Stimulated activated CD4-positive, alpha-beta T cell treated with anti-CD3 and anti-CD28 coated beads, Interleukin-15, amount 100 ng/mL, for 24 hours (primary cell): Measurements from ENCODE around the gene PTOV1.

Experiments
- DNase-seq: peaks from one replicate; pipeline ENCODE4 v3.0.0-alpha.2; 2020

PTOV1 gene

GRCh38 chr19:49861107-49861506, 10.1 kb downstream of the PTOV1 start:
- DNase-seq: no peak

DNA sequence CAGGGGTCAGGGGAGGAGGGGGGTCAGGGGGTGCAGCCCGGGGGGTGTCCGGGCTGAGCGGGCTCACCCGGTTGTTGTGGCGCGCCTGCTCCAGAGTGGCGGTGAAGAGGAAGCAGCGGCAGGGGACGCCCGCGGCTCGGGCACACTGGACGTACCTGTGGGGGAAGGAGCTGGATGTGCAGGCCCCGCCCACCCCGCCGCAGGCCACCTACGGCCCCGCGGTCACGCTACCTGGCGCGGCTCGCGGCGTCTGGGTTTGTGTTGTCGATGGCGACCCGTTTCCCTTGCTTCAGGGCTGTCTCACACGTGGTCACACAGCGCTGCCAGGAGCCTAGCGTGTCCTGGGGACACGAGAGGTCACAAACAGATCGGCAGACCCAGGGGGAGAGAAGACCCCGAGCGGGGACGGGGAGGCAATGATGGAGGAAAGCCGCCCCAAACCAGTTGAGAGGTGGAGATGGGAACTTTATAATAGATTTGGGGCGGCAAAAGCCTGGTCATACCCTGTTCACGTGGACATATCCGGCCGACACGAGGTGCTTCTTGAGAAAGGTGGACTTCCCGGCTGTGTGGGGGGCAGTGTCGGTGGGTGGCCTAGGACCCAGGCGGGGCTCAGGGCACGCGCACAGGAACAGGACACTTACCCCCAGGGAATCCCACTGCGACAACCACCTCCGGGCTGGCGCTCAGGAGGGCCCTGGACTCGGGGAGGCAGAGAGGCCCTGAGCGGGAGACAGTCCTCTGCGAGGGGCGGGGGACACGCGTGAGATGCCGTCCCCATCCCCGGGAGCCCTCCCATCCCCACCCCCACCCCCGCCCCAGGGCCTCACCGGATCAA, 10.8 kb downstream of the PTOV1 start:
- no peak for DNase-seq

GRCh38 chr19:49862391-49863253, 11.7 kb downstream of the PTOV1 start:
- peak; percentile 44 for DNase-seq

DNA sequence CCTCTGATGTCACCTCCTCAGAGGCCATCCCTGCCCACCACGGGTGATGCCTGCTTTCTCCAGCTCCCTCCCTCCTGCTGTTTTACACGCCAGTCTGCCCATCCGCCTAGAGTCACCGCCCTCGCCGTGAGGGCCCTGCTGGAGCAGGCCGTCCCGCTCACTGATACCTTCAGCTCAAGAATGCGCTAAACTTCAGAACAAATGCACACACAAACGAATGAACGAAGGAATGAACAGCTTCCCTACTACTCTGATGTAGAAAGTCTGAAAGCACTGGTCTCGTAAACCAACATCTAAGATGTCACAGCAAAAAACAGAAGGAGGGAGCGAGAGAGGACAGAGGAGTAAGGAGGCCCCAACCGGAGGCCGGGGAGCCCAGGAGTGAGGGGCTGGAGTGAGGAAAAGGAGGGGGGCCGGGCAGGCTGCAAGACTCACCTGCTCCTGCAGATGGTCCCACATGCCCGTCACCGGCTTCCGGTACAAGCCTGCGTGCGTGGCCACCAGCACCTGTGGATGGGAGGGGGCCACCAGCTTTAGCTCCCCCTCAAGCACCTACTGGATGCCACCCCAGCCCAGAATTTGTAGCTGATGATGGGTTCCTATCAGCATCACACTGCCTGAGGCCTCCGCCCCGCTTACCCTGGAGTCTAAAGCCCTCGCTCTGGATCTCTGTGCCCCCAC, 12.4 kb downstream of the PTOV1 start:
- no peak for DNase-seq

DNA sequence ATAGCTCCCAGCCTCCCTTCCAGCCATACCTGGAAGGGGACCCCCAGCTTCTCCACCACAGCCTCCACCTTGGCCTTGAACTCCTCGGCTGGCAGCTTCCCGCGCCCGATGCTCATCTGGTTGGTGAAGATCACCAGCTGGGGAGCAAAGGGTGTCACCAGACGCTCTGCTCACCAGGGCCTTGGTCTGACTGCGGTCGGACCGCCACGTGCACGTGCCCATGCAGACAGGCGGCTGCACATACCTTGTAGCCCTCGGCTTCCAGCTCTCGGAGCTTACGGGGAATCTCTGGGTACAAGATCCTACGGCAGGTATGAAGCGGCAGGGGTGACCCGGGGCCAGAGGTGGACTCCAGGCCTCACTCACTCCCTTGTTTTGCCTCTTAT, 13.0 kb downstream of the PTOV1 start:
- no peak for DNase-seq

DNA sequence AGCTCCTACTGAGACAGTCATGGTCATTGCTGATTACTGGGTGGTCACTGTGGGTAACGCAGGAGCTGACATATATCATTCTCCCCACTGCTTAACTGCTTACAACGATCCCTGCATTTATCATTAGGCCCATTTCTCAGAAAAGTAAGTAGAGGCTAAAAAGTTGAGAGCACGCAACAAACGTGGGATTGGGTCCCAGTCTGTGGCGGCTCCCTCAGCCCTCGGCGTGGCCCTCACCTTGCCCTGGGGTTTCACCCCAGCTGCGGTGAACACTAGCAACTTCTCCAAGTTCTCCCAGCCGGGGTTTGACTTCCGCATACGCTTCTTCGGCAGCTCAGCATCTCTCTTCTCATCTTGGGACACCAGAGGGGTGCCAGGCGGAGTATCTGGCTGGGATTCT, 13.9 kb downstream of the PTOV1 start:
- no peak for DNase-seq

DNA sequence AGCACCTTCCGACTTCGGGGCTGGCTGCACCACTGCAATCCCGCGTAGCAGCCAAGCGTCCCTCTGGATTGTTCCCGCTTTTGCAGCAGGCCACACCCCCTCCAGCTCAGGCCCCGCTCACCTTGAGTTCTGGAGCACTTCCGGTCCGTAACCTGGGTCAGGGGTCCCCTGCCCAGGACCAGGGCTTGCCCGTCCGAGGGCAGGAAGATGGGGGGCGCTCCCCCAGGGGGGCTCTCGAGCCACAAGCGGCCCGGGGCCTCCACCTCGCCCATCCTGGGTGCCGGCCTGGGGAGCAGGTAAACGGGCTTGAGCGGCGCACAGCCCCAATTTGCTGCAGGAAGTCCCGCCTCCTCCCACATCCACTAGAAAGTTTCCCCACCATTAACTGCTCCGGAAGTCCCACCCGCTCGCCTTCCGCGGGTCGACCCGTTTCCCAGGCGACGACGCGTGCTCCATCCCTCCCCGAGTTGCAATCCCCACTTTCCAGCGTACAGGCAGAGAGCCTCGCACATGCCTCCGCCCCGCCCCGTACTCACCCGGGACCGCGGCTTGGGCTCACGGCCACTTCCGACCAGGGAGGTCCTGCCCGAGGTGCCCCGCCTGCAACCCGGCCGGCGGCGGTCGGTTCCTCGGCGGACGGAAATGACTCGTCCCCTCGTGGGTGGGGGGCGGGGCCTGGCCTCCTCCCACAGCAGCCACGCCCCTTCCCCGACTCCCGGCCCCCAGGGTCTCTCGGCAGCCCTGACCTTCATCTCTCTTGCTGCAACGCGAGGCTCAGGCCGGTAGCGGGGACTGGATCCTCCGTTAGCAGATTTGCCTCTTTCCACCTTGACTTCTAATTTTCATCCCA, 16.2 kb downstream of the PTOV1 start, which contains the start of gene PNKP:
PNKP (minus strand) TSS at position 644 of the 850 bp plus-strand sequence; CDS start at position 272, 372 bp downstream.
- peak; percentile 97 for DNase-seq

DNA sequence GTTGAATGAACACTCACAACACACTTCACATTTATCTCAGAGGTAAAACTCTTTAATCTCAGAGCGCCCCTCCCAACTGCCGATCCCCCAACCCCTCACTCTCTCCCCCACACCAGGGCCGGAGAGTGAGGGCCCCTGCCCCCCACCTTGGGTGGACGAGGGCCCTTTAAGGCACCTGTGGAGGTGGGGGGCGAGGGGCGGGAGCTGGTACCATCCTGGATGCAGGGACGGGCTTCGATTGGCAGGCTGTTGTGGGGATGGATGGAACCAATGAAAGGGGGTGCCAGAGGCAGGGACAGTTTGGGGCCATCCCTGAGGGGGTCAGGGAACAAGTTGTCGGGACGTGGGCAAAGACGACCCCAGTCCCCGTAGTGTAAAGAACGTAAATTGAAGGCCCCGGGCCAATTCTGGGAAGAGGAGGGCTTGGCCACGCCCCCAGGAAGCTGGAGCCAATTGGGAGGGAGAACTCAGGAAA, 18.1 kb downstream of the PTOV1 start:
- no peak for DNase-seq

DNA sequence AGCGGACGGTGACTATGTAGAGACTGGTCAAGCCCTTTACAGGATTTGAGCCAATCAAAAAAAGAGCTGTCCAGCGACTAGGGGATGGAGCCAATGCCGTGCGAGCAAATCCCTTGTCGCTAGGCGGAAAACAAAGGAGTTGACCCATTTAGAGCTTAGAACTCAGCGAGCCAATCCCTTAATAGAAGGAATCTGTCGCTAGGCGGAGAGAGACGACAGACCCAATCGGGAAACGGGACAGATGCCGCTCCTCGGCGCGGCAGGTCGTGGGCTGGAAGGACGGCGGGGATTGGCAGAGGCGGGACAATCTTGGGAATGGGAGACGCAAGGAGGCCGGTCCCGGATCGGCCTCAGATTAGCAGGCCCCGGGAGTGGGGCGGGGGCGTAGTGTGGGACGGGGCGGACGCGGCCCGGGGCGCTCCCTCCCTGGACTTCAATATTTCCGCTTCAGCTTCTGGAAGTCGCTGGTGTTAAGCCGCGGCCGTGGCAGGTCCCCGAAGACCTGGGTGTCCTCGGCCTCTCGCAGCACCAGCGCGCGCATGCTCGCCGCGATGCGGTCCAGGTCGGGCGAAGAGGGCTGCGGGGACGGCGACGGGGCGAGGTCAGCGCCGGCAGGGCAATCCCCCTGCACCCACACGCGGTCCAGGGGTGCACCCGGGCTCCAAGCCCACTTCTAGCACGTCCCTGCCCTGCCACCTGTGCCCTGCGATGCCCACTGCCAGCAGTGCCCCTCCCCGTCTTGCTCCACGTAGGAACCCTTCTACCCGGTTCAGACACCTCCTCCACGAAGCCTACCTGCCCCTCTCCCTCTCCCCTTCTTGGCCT, 18.7 kb downstream of the PTOV1 start:
- DNase-seq: peak; percentile 92

- DNase-seq: no peak
Measured at GRCh38 chr19:49870309-49870901, 19.4 kb downstream of the PTOV1 start.

DNA sequence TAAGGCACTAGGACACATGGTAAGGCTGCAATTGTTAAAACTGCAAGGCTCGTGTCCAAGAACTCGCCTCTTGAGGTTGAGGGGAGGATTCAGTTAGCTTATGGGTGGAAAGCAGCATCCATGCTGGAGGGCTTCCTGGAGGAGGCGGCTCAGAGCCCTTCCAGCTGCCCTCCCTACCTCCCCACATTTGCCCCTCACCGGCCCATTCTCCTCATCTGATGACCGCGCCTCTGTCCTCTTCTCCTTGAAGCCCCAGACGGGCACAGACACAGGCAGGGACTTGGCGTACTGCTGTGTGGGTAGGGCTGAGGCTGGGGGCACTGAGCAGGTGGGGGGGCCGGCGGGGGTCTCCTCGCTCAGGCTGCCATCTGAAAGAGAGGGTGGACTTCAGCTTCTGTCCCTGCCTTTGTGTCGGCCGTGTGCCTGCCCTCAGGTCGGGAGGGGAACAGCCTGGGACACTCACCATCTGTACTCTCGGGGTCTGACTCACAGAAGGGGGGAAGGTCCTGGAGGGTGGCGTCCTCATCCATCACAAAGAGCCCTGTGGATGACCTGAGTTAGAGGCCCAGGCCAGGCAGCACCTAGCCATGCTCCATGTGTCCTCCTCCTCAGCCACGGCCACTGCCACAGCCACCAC, 20.5 kb downstream of the PTOV1 start:
- no peak for DNase-seq

GRCh38 chr19:49872245-49873128, 21.5 kb downstream of the PTOV1 start:
- DNase-seq: no peak

- DNase-seq: no peak
Measured at GRCh38 chr19:49873129-49873521, 22.2 kb downstream of the PTOV1 start.

- no peak for DNase-seq
Measured at GRCh38 chr19:49873834-49874233, 22.9 kb downstream of the PTOV1 start.

- no peak for DNase-seq
Measured at GRCh38 chr19:49874503-49875157, 23.7 kb downstream of the PTOV1 start.

- DNase-seq: no peak
Measured at GRCh38 chr19:49875177-49875576, 24.2 kb downstream of the PTOV1 start.

DNA sequence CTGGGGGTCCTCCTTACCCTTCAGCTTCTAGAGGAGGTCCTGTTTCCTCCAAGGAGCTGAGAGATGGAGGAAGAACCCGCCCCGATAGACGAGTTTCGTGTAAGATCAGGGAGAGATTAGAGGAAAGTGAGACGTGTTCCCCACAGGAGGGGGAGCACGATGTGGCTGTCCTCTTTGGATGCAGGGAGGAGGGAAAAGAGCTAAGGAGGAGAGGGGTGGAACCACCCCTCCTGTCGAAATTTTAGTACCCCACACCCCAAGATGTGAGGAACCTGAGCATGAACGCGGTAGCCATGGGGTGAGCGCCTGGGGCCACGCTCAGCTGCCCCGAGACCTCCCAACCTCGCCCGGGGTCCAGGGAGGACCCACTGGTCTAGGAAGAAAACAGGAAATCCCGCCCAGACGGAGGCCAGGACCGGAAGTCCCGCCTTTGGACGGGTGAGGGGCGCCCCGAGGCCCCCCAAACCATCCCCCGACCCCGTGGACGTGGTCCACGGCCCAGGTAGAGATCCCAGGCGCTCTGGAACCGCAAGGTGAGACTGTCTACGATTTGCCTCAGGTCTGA, 25.0 kb downstream of the PTOV1 start:
- peak; percentile 68 for DNase-seq

DNA sequence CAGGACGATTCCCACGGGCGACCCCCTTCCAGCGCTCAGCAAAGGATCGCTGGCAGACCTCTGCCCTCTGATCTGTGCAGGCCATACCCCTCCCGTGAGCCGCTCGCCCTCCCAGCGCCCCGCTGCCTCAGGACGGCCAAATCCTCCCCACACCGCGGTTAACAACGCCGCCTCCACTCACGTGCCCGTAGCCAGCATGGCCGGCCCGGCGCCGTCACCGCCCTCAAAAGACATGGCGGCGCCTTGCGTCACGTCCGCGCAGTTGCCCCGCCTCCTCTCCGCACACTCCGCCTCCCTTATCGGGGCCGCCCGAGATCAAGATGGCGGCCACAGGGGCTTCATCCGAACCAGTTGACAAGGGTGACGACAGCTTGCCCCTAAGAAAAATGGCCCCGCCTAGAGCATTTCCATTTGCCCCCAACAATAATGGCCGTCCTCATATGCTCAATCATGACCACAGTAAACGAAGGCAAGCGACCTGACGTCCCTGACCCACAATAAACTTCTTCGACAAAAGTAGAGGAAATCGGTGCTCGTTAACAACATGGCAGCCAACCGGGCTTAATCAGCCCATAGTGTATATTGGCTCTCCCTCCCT, 25.6 kb downstream of the PTOV1 start:
- DNase-seq: peak; percentile 98
